NT2/D1 (cell line): ENCODE data around the gene TGFBR2.

Source experiments
- SUZ12 ChIP-seq: IDR thresholded peaks from 2 replicates; pipeline ENCODE4 v1.6.1; 2011; ENCODE audit not compliant: insufficient read length, insufficient read depth; ENCODE audit errors: extremely low read depth
- YY1 ChIP-seq: IDR thresholded peaks from 2 replicates; pipeline ENCODE4 v1.6.1; 2011; ENCODE audit not compliant: insufficient read length, insufficient read depth
- ZNF274 ChIP-seq: IDR thresholded peaks from 2 replicates; pipeline ENCODE4 v1.6.1; 2011; ENCODE audit warnings: mild to moderate bottlenecking, low read depth, low read length

GRCh38 chr3:30637310-30638219, 31.2 kb downstream of the TGFBR2 start:
- TF ChIP-seq ZNF274, result no peak
- TF ChIP-seq SUZ12, result no peak
- TF ChIP-seq YY1, result no peak
